SK-N-SH (cell line): ENCODE data around the gene CLSTN2. TPM values are rescaled to one million over a fixed set of nuclear protein-coding genes. Genes with fewer than 3 reads are reported as not detected.

Experiments used
- CTCF ChIA-PET: fragments of 300-600, 350-600 bp; formaldehyde crosslinking; extraction: SDS; loops from one replicate; lab custom pipeline; 2021; lab: Yijun Ruan, JAX
- POLR2A ChIA-PET: fragments of 350-600 bp; sonication (Branson Sonifier 250); formaldehyde crosslinking; extraction: SDS; loops from one replicate; lab custom pipeline; 2020; ENCODE audit warnings: antibody characterized with exemption, inconsistent platforms; lab: Yijun Ruan, JAX
- DNase-seq: peaks from one replicate; pipeline ENCODE4 v3.0.0; 2012
- H2AFZ ChIP-seq: fragments of 200-600 bp; sonication (generic); 2 replicates; pipeline ENCODE4 v1.8.1; 2016; ENCODE audit warnings: antibody characterized with exemption, mild to moderate bottlenecking, low read depth
- H3F3A ChIP-seq: fragments of 200-600 bp; sonication (generic); replicated peaks from 2 replicates; pipeline ENCODE3; 2016; ENCODE audit warnings: antibody characterized with exemption, mild to moderate bottlenecking; ENCODE audit not compliant: insufficient read depth
- H3K27ac ChIP-seq, 2 experiments: fragments of 200-500 bp in 1 of 2; fragments of 200-600 bp in 1 of 2; sonication (Bioruptor generic) in 1 of 2; sonication (generic), shearing (Covaris generic) in 1 of 2; 2 replicates each; pipeline versions ENCODE4 v1.5.1 to v1.6.1; 2014 to 2016; ENCODE audit warnings: low read depth in 2 of 2, inconsistent platforms in 1 of 2, low read length in 1 of 2, mild to moderate bottlenecking in 1 of 2, mixed read lengths in 1 of 2
- H3K27me3 ChIP-seq: fragments of 200-600 bp; sonication (generic), shearing (Covaris generic); 2 replicates; pipeline ENCODE4 v1.6.1; 2016; ENCODE audit warnings: mixed run types; ENCODE audit not compliant: insufficient read depth
- H3K36me3 ChIP-seq, 2 experiments: fragments of 200-500 bp in 1 of 2; fragments of 200-600 bp in 1 of 2; sonication (Bioruptor generic) in 1 of 2; sonication (generic) in 1 of 2; replicated peaks in 1 of 2; 2 replicates each; pipeline versions ENCODE3 to v1.5.1; 2014 to 2016; ENCODE audit warnings: low read length in 1 of 2, mild to moderate bottlenecking in 1 of 2; ENCODE audit not compliant: insufficient read depth in 2 of 2, control insufficient read depth in 1 of 2
- H3K4me1 ChIP-seq, 2 experiments: fragments of 200-500 bp in 1 of 2; fragments of 200-600 bp in 1 of 2; sonication (Bioruptor generic) in 1 of 2; sonication (generic), shearing (Covaris generic) in 1 of 2; 2 replicates each; pipeline versions ENCODE4 v1.5.1 to v1.6.1; 2014 to 2016; ENCODE audit warnings: low read depth in 1 of 2, low read length in 1 of 2, mixed run types in 1 of 2; ENCODE audit not compliant: insufficient read depth in 2 of 2, control insufficient read depth in 1 of 2
- H3K4me2 ChIP-seq: fragments of 200-600 bp; sonication (generic), shearing (Covaris generic); 2 replicates; pipeline ENCODE4 v1.6.1; 2017; ENCODE audit warnings: mixed run types
- H3K4me3 ChIP-seq, 2 experiments: fragments of 200-500 bp in 1 of 2; fragments of 200-600 bp in 1 of 2; sonication (Bioruptor generic) in 1 of 2; sonication (generic), shearing (Covaris generic) in 1 of 2; 2 replicates each; pipeline versions ENCODE4 v1.5.1 to v1.8.1; 2014 to 2016; ENCODE audit warnings: low read depth in 2 of 2, inconsistent platforms in 1 of 2, low read length in 1 of 2, mild to moderate bottlenecking in 1 of 2, mixed read lengths in 1 of 2, moderate library complexity in 1 of 2
- H3K79me2 ChIP-seq: fragments of 200-600 bp; sonication (generic); 2 replicates; pipeline ENCODE4 v1.8.1; 2017; ENCODE audit warnings: mild to moderate bottlenecking; ENCODE audit not compliant: insufficient read depth
- H3K9ac ChIP-seq: fragments of 200-600 bp; sonication (generic); 2 replicates; pipeline ENCODE4 v1.6.1; 2017; ENCODE audit warnings: mixed run types
- H3K9me2 ChIP-seq: fragments of 200-600 bp; sonication (generic); 2 replicates; pipeline ENCODE4 v1.6.1; 2017; ENCODE audit warnings: mixed run types
- H3K9me3 ChIP-seq: fragments of 200-600 bp; sonication (generic); 2 replicates; pipeline ENCODE4 v1.6.1; 2017; ENCODE audit warnings: mixed run types, mild to moderate bottlenecking, moderate library complexity
- H4K20me1 ChIP-seq: fragments of 200-600 bp; sonication (generic); 2 replicates; pipeline ENCODE4 v1.6.1; 2017; ENCODE audit warnings: mild to moderate bottlenecking, mixed run types; ENCODE audit not compliant: insufficient read depth
- CHD2 ChIP-seq: fragments of 150-350 bp; IDR thresholded peaks from 2 replicates; pipeline ENCODE4 v1.6.1; 2018; ENCODE audit warnings: low read length; ENCODE audit not compliant: partially characterized antibody
- FOSL2 ChIP-seq: IDR thresholded peaks from 2 replicates; pipeline ENCODE4 v1.4.0; 2012; ENCODE audit warnings: low read depth, mild to moderate bottlenecking, moderate library complexity, borderline replicate concordance
- FOXJ3 ChIP-seq: sonication (generic); formaldehyde crosslinking; IDR thresholded peaks from 2 replicates; pipeline ENCODE4 v1.5.1; 2020; ENCODE audit warnings: mild to moderate bottlenecking, missing genetic modification reagents
- GABPA ChIP-seq: IDR thresholded peaks from 2 replicates; pipeline ENCODE4 v1.4.0; 2012; ENCODE audit warnings: low read depth, mild to moderate bottlenecking
- JUND ChIP-seq: IDR thresholded peaks from 2 replicates; pipeline ENCODE4 v1.4.0; 2012
- MXI1 ChIP-seq: IDR thresholded peaks from 2 replicates; pipeline ENCODE4 v1.6.1; 2012; ENCODE audit warnings: mild to moderate bottlenecking, low read depth, low read length, improper control_type of control experiment
- NRF1 ChIP-seq: IDR thresholded peaks from 2 replicates; pipeline ENCODE4 v1.6.1; 2012; ENCODE audit warnings: low read depth, mild to moderate bottlenecking, low read length
- POLR2AphosphoS5 ChIP-seq: IDR thresholded peaks from 2 replicates; pipeline ENCODE4 v1.6.1; 2012; ENCODE audit warnings: low read depth, low read length
- RAD21 ChIP-seq: IDR thresholded peaks from 2 replicates; pipeline ENCODE4 v1.6.1; 2012; ENCODE audit warnings: mild to moderate bottlenecking, low read length
- SIN3A ChIP-seq: IDR thresholded peaks from 2 replicates; pipeline ENCODE4 v1.6.1; 2012; ENCODE audit warnings: low read depth, mild to moderate bottlenecking, low read length, moderate library complexity, borderline replicate concordance
- SMC3 ChIP-seq: IDR thresholded peaks from 2 replicates; pipeline ENCODE4 v1.6.1; 2012; ENCODE audit warnings: low read depth, low read length, improper control_type of control experiment
- TCF12 ChIP-seq: IDR thresholded peaks from 2 replicates; pipeline ENCODE4 v1.4.0; 2012
- YY1 ChIP-seq: IDR thresholded peaks from 2 replicates; pipeline ENCODE4 v1.4.0; 2012; ENCODE audit warnings: low read depth, mild to moderate bottlenecking
- WGBS: methylation state at CpG from one replicate; pipeline ENCODE4 v1.1.6; 2017; ENCODE audit warnings: low lambda C conversion rate; 5-methylcytosine and 5-hydroxymethylcytosine counted together
- polyA plus RNA-seq, 3 experiments: library from polyadenylated mRNA; depleted of rRNA; stranded (reverse); fragments of >200 nt; gene quantifications; 2 replicates each; pipeline ENCODE4 v1.2.3, GENCODE V29; 2012
- TF ChIP-seq, protein P1 (sequence below): IDR thresholded peaks from 2 replicates; pipeline ENCODE4 v1.6.1; 2012; ENCODE audit warnings: mild to moderate bottlenecking, low read depth, low read length, moderate library complexity

The CLSTN2 gene
- polyA plus RNA-seq, 1 of the 3 experiments (the other 2 are of a cell fraction): 0.02 TPM

DNA sequence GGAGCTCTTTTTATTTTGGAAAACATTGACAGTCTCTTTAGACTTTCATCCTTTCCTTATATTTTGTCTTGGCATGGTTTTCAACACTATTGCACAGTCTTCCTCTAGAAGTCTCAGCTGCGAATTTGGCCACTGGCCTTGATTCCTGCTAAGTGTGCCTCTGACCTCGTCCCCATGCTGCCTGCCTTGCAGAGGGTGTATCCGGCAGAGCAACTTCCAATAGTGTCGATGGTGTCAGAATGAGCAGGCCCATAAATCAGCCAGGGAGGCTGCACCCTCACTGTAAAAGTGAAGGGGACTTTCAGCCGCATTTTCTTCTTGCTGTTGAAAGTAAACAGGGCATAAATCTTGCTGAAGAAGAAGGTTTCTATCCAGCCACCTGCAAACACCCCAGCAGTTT is 406.2 kb downstream of the CLSTN2 start:
- H3K27me3 ChIP-seq: no peaks in the 10 kb centered on the region
- H4K20me1 ChIP-seq: no peaks in the 10 kb centered on the region
- no peak overlapping the region for H3K9ac ChIP-seq
- no peak overlapping the region for H3K27ac ChIP-seq
- DNase-seq: no peak
- no peaks in the 10 kb centered on the region for H3F3A ChIP-seq
- H3K36me3 ChIP-seq: no peaks in the 10 kb centered on the region
- CTCF ChIA-PET: interaction anchor here (0.9 kb wide), 1 partner anchor 135 kb away, joined by 3 read pairs; no protein-coding TSS in a partner anchor
- no peak overlapping the region for H3K4me2 ChIP-seq
- no peak overlapping the region for H3K4me3 ChIP-seq
- H3K9me3 ChIP-seq: no peaks in the 10 kb centered on the region
- H3K79me2 ChIP-seq: no peaks in the 10 kb centered on the region
- TF ChIP-seq NRF1 (no peak), TCF12 (no peak), YY1 (no peak), MXI1 (no peak), FOXJ3 (no peak), SMC3 (no peak), CHD2 (no peak), POLR2AphosphoS5 (no peak), GABPA (no peak), SIN3A (no peak)
- no peaks in the 10 kb centered on the region for H3K4me1 ChIP-seq
- POLR2A ChIA-PET: no interaction called here
- WGBS: 42% methylated on average over 5 of the region's 5 CpGs
- H3K9me2 ChIP-seq: no peaks in the 10 kb centered on the region
- no peak overlapping the region for H2AFZ ChIP-seq

DNA sequence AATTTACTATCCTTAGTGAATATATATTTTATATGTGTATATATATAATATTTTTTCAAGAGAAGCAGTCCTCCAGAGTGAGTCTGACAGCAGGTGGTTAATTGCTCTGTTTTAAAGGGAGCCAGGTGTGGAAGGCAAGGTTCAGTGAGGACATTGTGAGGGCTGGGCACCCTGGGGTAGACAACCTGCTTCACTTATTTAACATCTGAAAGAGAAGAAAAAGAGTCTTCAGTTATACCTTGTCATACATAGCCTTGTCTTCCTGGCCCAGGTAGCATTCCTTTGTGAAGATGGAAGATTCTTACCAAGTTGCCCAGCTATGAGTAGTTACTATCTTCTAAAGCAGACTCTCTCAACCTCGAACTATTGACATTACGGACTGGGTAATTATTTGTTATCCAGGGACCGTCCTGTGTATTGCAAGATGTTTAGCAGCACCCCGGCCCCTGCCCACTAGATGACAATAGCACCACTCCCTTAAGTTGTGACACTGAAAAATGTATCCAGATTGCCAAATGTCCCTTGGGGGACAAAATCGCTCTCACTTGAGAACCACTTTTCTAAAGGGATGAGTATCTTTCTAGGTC is 406.9 kb downstream of the CLSTN2 start:
- no peaks in the 10 kb centered on the region for H3K4me1 ChIP-seq
- 17% methylated on average over 5 of the region's 5 CpGs for WGBS
- H3K9ac ChIP-seq: no peak overlapping the region
- H3K27me3 ChIP-seq: no peaks in the 10 kb centered on the region
- no peaks in the 10 kb centered on the region for H3F3A ChIP-seq
- H3K4me3 ChIP-seq: no peak overlapping the region
- no peaks in the 10 kb centered on the region for H3K9me3 ChIP-seq
- H3K36me3 ChIP-seq: no peaks in the 10 kb centered on the region
- no peaks in the 10 kb centered on the region for H3K79me2 ChIP-seq
- no peak overlapping the region for H3K4me2 ChIP-seq
- no peak for DNase-seq
- no peak overlapping the region for H3K27ac ChIP-seq
- ChIA-PET CTCF (no interaction called here), POLR2A (no interaction called here)
- H3K9me2 ChIP-seq: no peaks in the 10 kb centered on the region
- no peak overlapping the region for H2AFZ ChIP-seq
- no peaks in the 10 kb centered on the region for H4K20me1 ChIP-seq
- TF ChIP-seq TCF12 (no peak), RAD21 (no peak), JUND (no peak), FOSL2 (no peak)
- TF ChIP-seq, protein P1, sequence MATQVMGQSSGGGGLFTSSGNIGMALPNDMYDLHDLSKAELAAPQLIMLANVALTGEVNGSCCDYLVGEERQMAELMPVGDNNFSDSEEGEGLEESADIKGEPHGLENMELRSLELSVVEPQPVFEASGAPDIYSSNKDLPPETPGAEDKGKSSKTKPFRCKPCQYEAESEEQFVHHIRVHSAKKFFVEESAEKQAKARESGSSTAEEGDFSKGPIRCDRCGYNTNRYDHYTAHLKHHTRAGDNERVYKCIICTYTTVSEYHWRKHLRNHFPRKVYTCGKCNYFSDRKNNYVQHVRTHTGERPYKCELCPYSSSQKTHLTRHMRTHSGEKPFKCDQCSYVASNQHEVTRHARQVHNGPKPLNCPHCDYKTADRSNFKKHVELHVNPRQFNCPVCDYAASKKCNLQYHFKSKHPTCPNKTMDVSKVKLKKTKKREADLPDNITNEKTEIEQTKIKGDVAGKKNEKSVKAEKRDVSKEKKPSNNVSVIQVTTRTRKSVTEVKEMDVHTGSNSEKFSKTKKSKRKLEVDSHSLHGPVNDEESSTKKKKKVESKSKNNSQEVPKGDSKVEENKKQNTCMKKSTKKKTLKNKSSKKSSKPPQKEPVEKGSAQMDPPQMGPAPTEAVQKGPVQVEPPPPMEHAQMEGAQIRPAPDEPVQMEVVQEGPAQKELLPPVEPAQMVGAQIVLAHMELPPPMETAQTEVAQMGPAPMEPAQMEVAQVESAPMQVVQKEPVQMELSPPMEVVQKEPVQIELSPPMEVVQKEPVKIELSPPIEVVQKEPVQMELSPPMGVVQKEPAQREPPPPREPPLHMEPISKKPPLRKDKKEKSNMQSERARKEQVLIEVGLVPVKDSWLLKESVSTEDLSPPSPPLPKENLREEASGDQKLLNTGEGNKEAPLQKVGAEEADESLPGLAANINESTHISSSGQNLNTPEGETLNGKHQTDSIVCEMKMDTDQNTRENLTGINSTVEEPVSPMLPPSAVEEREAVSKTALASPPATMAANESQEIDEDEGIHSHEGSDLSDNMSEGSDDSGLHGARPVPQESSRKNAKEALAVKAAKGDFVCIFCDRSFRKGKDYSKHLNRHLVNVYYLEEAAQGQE: no peak
